GM21360 (cell line): Measurements from ENCODE around the gene KCNJ10.
"Not testable (repeated sequence)": the region's sequence is repeated elsewhere in the genome, so short reads cannot be mapped to it uniquely, and the experiment has no call there.

ENCODE experiments used
- ATAC-seq: cut with Tn5 transposase; IDR thresholded peaks from one replicate; pipeline ENCODE4 v1.9.1; 2021; ENCODE audit warnings: mild to moderate bottlenecking, moderate library complexity; ENCODE audit not compliant: unreplicated experiment

KCNJ10 gene

DNA sequence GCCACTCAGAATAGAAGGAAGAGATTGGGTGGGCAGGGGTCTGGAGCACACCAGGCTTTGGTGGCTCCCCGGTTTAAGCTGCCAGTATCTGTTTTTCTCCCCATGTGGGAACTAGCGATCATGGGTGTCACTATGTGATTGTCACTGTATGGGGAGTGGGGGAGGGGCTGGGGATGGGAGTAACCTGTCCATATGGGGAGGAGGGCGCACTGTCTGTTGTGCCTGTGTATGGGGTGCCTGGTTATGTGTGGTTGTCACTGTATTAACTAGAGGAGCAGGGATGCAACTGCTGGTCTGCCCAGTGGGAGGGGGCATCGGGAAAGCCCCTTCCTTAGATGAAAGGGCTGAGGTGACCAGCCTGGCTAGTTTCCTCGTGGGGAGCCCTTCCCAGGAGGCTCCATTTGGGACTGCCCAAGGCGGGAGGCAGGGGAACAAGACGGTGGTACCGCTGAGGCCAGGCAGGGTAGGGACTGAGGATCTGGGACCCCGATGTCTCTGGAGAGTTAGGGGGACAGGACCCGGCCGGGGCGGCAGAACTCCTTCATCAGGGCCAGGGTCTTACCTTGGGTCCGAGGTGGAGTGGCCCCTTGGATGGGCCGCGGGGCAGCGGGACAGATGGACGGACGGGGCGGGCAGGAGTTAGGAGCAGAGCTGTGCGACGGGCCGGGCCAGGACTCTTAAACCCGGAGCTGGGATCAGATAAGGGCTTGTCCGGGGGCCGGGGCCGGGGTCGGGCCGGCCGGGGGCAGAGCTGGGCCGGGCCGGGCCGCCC, at the start of gene KCNJ10:
Gene KCNJ10 (minus strand): TSS at position 701 of the 772 bp plus-strand sequence. CDS start 27,628 bp downstream, outside the sequence.
- no peak for ATAC-seq

DNA sequence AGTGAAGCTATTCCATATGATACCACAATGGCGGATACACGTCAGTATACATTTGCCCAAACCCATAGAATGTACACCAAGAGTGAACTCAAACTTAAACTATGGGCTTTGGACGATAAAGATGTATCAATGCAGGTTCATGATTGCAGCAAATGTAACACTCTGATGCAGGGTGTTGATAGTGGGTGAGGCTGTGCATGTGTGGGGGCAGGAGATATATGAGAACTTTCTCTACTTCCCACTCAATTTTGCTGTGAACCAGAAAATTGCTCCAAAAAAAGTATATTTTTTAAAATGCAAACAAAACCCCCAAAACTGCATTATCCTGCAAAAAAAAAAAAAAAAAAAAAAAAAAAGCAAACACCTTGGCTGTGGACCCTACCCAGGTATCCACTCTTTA, 49.0 kb upstream of the KCNJ10 start:
- ATAC-seq: no peak

DNA sequence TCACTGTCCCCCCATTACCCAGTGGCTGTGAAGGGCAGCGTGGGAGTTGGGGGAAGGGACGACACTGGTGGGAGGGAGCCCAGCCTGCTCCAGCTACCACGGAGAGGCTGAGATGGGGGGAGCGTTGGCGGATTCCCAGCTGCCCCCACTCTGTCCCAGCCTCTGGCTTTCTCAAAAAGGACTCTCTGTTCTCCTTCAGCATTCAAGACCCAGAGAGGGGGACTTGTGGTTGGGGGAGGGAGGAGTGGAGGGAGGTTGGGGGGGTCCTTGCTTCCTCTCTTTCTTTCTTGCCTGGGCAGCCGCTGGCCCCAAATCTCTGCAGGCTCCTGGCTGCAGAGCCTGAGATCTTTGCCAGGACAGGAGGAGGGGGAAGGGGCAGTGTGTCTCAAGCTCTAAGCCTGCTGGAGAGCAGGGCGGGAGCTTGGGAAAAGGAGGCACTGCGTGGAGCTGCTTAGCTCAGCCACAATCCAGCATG, 47.8 kb upstream of the KCNJ10 start:
- ATAC-seq: no peak

DNA sequence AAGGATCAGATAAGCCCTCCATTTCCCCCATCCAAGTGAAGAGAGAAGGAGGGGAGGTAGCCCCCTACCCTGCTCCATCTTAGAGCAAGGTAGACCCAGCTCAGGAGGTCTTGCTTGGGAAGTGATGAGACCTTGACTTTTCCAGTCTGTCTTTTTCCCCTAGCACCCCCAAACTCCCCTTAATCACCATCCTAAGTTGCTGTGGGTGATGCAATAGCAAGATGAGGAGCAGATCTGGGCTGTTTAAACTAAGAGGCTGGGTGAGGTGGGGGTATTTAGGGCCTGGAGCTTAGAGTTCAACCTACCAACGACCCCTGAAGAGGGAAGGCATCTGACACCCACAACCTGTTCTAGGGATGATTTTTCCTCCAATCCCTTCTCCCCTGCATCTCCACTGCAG, 47.3 kb upstream of the KCNJ10 start:
- ATAC-seq: no peak

DNA sequence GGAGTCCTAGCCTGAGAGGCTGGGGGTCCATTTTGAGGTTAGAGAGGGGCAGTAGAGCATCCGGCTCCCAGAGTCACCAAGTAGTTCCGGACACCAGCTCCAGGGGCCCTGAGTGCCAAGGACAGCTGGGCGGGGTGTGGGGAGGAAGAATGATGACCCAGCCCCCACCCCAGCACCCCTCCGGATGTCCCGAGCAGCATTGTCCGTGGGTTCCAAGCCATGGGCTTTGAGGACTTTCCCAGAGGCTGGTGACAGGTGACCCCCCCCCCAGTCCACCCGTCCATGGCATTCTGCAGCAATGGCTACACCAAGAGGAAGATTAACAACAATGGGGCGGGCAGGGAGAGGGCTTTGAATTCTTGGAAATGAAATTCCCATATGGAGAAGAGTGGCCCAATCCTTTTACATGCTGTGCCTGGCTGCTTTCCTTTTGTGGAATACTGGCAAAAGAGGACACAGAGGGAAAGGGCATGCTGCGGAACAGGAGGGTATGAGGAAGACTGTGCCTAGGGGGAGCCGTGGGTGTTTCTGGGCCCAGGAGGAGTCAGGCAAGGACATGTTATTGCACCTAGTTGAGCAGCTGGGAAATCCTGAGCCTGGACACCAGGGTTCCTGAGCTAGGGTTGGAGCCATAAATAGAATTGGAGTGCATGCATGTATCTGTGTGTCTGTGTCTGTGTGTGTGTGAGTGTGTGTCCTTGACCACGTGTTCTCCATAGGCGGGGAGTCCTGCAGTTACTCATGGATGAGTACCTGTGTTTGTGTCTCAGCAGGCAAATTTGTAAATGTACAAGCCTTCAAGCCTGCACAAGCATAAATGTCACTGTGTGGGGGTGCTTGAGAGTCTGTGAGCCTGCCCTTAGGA, 46.6 kb upstream of the KCNJ10 start:
- no peak for ATAC-seq

DNA sequence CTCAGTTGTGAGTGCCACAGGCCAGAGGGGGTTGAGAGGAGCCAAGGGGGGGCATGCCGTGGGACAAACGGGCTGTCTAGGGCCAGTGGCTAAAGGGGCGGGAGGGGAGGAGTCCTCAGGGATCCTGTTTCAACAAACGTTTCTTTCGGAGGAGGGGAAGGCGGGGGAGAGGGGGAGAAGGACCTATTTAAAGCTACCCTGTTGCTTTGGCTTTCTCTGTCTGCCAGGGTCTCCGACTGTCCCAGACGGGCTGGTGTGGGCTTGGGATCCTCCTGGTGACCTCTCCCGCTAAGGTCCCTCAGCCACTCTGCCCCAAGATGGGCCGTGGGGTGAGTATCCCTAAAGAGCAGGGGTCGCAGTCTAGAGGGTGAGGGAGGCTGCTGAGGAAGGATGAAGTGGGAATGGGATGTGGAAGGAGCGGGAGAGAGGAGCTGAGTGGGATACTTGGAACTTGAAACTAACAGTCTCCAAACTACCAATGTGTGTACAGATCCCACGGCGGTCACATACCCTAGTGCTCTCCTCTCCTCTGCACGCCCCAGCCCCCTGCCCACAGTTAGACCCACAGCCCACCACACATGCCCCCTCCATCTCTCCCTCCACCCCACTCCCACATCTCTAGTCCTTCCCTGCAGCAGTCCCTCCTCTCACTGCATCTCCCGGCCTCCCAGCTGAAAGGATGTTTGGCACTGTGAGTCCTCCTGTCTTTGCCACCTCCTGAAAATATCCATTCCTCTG, 45.8 kb upstream of the KCNJ10 start, which contains the start of gene ATP1A2:
Gene ATP1A2 (plus strand): TSS at position 215 of the 738 bp plus-strand sequence. CDS start 103 bp downstream, at position 318.
- no peak for ATAC-seq

DNA sequence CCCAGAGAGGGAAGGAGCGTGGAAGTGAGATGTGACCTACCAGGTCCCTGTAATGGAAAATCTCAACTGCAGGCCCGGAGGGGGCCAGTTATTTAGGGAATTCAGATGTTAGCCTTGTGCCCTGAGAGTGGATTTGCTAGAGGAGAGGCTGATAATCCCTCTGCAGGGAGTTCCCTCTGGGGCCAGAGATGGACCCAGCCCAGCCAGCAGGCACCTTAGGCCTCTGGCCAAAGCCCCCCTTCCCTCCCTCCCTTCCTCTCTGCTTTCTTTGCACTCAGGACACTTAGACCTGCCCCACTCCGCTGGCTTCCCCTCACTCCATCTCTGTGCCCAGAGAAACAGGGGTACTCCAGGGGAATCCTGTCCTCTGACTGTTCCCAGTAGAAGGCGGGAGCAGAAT, 44.1 kb upstream of the KCNJ10 start:
- ATAC-seq: no peak

DNA sequence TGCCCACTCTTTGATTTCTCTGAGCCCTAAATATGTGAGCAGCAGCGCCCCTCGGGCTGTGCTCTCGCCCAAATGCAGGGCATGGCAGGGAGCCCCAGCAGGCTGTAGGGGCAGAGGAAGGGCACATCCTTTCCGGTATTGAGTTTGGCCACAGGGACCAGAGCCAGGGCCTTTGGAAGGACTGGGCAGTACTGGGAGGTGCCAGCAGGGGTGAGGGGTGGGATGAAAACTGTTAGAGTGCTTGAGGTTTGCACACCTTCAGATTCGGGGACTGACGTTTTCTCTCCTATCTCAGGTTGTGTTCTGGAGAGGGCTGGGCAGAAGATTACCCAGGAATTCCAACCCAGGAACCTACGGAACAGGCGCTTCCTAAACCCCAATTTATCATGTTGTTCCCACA, 43.4 kb upstream of the KCNJ10 start:
- no peak for ATAC-seq

DNA sequence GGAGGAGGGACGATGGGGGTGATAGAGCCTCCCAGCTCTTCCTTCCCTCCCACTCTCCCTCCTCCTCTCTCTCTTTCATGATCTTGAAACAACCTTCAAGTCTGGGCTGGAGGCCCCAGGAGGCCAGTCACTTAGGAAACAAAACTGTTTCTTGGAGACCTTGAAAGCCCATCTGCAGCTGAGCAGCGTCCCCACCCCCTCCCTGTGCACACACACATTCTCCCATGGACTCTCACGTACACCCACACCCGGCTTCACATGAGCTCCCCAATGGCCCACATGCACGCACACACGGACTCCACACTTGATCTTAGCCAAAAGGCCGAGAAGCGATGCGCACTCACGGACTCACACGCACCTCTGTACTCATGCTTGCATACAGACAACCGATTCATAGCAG, 42.4 kb upstream of the KCNJ10 start:
- no peak for ATAC-seq

DNA sequence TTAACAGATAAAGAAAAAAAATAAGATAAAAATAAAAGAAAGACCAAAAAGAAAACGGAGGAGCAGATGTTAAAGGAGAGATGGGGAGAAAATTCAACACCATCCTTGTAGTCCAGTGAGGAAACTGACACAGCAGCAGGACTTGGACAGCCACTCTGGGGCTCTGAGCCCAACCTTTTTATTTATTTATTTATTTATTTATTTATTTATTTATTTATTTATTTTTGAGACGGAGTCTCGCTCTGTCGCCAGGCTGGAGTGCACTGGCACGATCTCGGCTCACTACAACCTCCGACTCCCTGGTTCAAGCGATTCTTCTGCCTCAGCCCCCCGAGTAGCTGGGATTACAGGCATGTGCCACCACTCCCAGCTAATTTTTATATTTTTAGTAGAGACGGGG, 41.5 kb upstream of the KCNJ10 start:
- ATAC-seq: not testable (repeated sequence)

DNA sequence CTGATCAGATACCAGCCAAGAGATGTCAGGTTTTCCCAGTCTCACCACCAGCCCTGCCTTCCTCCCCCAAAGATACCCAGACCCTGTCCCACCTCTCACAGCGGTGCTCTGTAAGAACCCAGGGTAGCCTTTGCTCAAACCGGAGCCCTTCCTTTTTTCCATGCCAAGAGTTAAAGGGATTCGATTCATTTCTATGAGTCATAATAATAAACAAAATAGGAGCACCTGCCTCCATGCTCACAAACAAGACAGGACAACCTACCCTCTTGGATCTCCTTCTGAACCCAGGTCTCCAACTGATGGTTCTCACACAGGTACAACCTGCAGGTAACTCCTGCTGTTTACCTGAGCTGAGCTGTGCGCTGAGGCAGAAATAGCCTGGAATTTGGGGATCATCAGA, 39.7 kb upstream of the KCNJ10 start:
- ATAC-seq: no peak

DNA sequence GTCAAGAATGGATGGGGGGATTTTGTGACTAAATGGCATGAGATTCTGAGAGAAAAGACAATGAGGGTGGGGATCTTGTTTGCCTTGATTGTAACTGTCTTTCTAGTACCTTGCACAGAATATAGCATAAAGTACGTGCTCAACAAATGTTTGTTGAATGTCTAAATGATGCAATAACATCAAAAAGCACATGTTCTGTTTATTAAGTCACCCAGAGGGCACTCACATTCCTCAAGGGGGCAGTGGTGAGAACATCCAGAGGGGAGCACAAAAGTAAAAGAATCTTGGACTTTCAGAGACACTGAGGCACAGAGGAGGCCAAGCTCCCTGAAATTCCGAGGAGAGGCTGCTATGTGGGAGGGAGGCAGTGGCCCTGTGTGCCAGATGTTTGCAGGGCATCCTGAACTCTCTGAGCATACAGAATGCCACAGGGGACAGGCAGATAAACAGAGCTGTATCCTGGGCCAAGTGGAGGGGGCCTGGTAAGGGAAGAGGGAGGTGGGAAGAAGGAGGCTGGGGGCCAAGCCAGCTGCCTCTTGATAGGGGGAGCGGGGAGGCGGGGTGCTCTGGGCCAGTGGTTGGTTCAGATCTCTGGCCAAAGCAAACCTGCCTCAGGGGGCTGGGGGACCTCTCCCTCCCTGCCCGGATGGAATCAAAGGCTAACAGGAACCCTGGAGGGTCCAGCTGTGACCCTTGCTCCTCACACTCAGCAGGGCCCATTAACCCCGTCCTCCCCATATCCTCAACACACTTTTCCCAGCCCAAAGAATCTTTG, 39.1 kb upstream of the KCNJ10 start:
- ATAC-seq: no peak

DNA sequence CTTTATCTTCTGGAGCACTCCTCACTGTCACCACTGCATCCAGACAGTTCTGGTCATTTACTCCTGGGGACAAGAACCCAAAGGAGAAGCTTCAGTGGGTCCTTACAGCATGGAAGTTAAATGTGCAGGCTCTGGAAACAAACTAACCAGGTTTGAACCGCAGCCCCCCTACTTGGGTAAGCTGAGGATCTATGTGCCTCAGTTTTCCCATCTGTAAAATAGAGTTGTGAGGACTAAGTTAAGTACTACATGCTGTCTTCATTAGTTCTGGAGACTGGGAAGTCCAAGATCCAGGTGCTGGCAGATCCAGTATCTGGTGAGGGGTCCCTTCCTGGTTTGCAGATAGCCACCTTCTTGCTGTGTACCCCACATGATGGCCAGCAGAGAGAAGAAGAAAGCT, 37.6 kb upstream of the KCNJ10 start:
- ATAC-seq: no peak

DNA sequence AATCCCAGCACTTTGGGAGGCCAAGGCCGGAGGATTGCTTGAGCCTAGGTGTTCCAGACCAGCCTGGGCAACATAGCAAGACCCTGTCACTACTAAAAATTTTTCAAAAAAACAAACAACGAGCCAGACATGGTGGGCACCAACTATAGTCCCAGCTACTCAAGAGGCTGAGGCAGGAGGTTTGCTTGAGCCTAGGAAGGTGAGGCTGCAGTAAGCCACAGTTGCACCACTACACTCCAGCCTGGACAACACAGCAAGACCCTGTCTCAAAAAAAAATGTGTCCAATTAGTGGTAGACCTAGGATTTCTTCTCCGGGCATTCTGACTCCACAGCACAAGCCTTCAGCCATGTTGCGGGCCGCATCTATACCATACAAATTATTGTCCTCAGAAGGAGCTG, 35.2 kb upstream of the KCNJ10 start:
- no peak for ATAC-seq

DNA sequence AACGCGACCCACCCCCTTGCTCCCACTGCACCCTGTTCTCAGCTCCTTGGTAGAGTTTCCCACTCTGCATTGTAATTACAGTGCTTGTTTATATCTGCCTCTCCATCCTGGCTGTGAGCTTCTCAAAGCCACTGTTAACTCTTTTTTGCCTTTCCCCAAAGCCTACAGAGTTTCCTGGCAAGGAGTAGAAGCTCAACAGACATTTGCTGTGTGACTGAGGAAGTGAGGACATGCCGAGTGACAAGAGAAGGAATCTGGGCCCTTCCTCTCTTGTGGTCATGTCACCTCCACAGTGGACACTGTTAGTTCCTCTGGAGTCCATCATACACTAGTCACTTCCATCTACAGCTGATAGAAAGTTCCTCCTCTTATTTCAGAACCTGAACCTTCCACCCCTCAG, 34.5 kb upstream of the KCNJ10 start:
- ATAC-seq: no peak

DNA sequence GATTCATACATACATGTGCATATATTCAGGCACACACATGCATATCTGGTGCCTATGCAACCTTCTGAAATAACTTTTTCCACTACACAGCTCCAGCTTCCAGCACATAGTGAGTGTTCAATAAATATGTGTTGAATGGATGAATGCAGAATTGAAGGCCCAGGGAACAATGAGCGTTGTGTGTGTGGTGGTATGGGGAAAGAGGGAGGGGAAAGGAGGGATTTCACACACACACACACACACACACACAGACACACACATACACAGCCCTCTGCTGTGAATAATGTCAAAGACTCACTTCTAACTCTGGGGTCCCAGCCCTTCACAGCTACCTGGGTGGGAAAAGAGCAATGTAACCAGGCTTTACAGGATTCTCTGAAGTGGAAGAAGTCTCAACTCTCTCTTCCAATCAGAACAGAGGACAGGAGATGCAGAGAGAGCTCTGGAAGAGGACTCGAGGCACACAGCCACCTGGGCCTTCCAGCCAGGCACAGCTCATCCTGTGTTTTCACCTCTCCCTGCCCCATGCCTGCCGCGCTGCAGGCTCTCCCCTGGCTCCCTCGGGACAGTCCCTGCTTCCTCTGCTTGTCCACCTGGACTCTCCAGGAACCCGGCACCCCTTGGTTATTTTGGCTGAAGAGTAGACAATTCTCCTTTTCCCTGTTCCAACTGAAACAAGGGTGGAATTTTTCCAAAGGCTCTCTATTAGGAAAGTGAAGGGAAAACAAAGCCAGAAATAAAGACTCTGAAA, 33.9 kb upstream of the KCNJ10 start:
- no peak for ATAC-seq

DNA sequence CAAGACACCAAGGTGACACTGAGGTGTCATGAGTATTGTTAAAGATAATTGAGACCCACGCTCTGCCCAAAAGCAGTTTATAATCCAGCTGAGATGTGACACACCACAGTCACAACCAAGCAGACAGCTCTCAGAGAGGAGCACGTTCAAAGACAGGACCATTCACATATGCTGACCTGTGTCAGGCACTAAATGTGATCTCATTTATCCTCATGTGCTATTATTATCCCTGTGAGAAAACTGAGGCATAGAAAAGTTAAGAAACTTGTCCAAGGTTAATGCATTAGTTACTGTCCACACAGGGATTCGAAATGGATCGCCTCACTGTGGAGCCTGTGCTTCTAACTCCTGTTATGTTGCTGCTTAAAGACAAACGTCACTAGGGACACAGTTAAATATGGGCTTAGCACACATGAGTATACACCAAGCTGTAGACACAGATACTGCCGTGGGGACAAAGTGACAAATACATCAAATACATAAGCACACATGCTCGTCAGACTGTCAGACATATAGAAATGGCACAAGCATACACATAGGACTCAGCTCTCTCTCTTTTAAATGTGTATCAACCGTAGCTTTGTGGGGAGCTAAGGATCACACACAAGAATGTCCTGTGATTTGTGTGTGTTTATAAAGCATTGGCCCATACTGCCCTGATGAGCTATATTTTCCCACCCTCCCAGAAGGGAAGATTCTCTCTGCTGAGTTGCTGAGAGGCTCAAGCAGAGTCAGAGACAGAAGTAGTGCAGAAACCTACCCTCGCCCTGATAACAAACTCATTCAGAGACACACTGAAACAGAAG, 32.0 kb upstream of the KCNJ10 start:
- ATAC-seq: no peak

DNA sequence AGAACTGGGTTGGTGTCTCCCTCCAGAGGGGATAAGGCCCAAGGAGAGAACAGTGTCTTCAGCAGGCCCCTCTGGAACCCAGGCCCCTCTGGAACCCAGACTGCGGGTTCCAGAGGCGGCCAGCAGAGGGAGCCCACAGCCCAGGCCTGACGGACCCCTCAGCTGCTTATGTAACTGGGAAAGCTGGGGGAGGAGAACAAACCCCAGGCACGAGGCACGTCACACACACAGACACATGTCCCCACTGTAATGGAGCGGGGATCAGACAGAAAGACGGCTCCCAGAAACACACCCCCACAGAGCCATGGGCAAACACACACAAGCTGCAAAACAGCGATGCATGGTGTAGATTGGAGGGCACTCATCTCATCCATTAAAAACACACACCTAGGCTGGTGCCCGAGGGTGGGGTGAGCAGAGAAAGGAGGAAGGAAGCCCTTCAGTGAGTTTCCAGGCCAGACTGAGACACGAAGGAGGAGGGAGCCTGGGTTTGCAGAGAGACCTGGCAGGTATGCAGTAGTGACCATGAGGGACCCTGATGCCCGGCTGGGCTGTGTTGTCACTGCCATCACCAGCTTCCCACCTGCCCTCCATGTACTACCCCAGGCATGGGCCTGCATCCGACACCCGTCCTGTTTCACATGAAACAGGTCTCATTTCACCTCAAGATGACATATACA, 31.2 kb upstream of the KCNJ10 start:
- no peak for ATAC-seq
